GM23248 (cell line): Measurements from ENCODE around the gene SCYL3. TPM values are rescaled to one million over a fixed set of nuclear protein-coding genes. Genes with fewer than 3 reads are reported as not detected.

Source experiments
- DNase-seq: peaks from one replicate; pipeline ENCODE4 v3.0.0-alpha.2; 2015
- H2AFZ ChIP-seq: fragments of 200-600 bp; sonication (generic); 2 replicates; pipeline ENCODE4 v1.6.1; 2016; ENCODE audit warnings: antibody characterized with exemption
- H3F3A ChIP-seq: fragments of 200-600 bp; sonication (generic); 2 replicates; pipeline ENCODE4 v1.6.1; 2016; ENCODE audit warnings: mild to moderate bottlenecking, antibody characterized with exemption, mixed run types; ENCODE audit not compliant: insufficient read depth
- H3K27ac ChIP-seq: fragments of 200-600 bp; sonication (generic); 2 replicates; pipeline ENCODE4 v1.5.1; 2016; ENCODE audit warnings: mild to moderate bottlenecking
- H3K27me3 ChIP-seq: fragments of 200-600 bp; sonication (generic); replicated peaks from 2 replicates; pipeline ENCODE4 v1.6.1; 2016; ENCODE audit warnings: mild to moderate bottlenecking; ENCODE audit not compliant: insufficient read depth
- H3K36me3 ChIP-seq: fragments of 200-600 bp; sonication (generic); 2 replicates; pipeline ENCODE4 v1.6.1; 2016; ENCODE audit warnings: low read depth, mild to moderate bottlenecking
- H3K4me1 ChIP-seq: fragments of 200-600 bp; sonication (generic); 2 replicates; pipeline ENCODE4 v1.6.1; 2016; ENCODE audit warnings: mild to moderate bottlenecking; ENCODE audit not compliant: insufficient read depth
- H3K4me2 ChIP-seq: fragments of 200-600 bp; sonication (generic); one replicate; pipeline ENCODE4 v1.6.1; 2016; ENCODE audit warnings: mild to moderate bottlenecking; ENCODE audit not compliant: unreplicated experiment
- H3K4me3 ChIP-seq: fragments of 200-600 bp; sonication (generic); 2 replicates; pipeline ENCODE4 v1.5.1; 2016; ENCODE audit warnings: mild to moderate bottlenecking
- H3K79me2 ChIP-seq: fragments of 200-600 bp; sonication (generic); 2 replicates; pipeline ENCODE4 v1.6.1; 2016; ENCODE audit warnings: mild to moderate bottlenecking; ENCODE audit not compliant: insufficient read depth
- H3K9ac ChIP-seq: fragments of 200-600 bp; sonication (generic); 2 replicates; pipeline ENCODE4 v1.6.1; 2016; ENCODE audit warnings: mild to moderate bottlenecking
- H3K9me2 ChIP-seq: fragments of 200-600 bp; sonication (generic); 2 replicates; pipeline ENCODE4 v1.6.1; 2016; ENCODE audit warnings: mixed run types, mild to moderate bottlenecking, moderate library complexity; ENCODE audit not compliant: insufficient read depth
- H3K9me3 ChIP-seq: fragments of 200-600 bp; sonication (generic); one replicate; pipeline ENCODE4 v1.6.1; 2017; ENCODE audit warnings: low read depth
- H4K20me1 ChIP-seq: fragments of 200-600 bp; sonication (generic); 2 replicates; pipeline ENCODE4 v1.6.0; 2016; ENCODE audit not compliant: insufficient read depth
- EZH2 ChIP-seq: fragments of 200-600 bp; sonication (generic); IDR thresholded peaks from 2 replicates; pipeline ENCODE4 v1.6.1; 2018; ENCODE audit warnings: antibody characterized with exemption, mild to moderate bottlenecking; ENCODE audit not compliant: insufficient read depth, poor library complexity, severe bottlenecking
- EZH2phosphoT487 ChIP-seq: fragments of 200-600 bp; sonication (generic); IDR thresholded peaks from 2 replicates; pipeline ENCODE4 v1.6.1; 2018; ENCODE audit warnings: antibody characterized with exemption, moderate library complexity, mild to moderate bottlenecking, low read depth; ENCODE audit not compliant: insufficient read depth
- WGBS, 2 experiments: methylation state at CpG; one replicate each; pipeline ENCODE4 v1.1.6; 2015 to 2017; ENCODE audit warnings: low lambda C conversion rate in 2 of 2, low coverage in 1 of 2; ENCODE audit errors: missing lambda C conversion rate in 2 of 2; 5-methylcytosine and 5-hydroxymethylcytosine counted together
- in situ Hi-C: fragments of 300-500 bp; cut with MboI; formaldehyde crosslinking; loops from 2 replicates; pipeline ENCODE4 v1.15.0; 2020
- polyA plus RNA-seq: library from polyadenylated mRNA; unstranded; fragments of >200 nt; fragmentation: Nextera tagmentation; extraction: Ambion mirVana; gene quantifications from 2 replicates; pipeline ENCODE4 v1.2.1, GENCODE V29; 2016
- total RNA-seq: library from RNA; depleted of rRNA; stranded (reverse); fragments of >200 nt; shearing (Covaris generic); gene quantifications from 2 replicates; pipeline ENCODE4 v1.2.3, GENCODE V29; 2014

SCYL3 gene
- total and polyA plus RNA-seq, 2 experiments from 2014 or later = 5.8 to 7.6 TPM

DNA sequence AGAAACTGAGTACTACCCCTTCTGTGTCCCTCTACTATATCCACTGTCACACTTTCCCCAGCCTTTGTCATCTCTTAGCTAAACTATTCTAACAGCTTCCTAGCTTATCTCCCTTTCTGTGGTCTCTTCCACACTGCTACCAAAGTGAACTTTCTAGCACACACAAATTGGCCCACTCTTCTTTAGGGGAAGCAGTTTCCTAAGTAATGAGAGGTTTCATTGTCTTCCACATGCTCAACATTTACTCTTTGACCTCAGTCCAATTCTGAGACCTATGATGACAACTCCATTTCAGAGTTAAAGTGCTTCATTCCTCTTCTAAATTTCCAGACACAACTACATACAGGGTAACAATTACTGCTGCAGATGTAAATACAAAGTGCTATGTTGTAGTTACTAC is 32.9 kb downstream of the SCYL3 start:
- TF ChIP-seq EZH2 (no peak), EZH2phosphoT487 (no peak)
- in situ Hi-C loops = no loop called here

DNA sequence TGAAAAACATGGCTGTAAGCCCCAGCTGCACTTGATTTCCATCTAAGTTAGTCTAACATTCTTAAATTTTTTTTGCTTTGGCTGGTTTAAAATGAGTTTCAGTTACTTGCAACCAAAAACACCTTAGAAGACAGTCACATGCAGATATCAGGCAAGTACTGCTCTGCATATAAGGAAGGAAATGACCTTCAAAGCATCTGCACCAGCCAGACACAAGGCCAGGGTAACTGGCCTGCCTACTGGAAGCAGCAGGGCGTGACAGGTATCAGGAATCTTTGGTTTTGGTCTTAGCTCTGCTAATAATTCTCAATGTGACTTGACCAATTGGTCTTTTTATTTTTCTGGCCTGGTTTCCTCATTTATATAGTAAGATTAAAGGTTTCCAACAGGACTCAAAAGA is 33.5 kb downstream of the SCYL3 start:
- in situ Hi-C loops = no loop called here
- Histone ChIP-seq H4K20me1 (no peaks in the 10 kb centered on the region), H3K4me1 (no peaks in the 10 kb centered on the region), H2AFZ (no peak overlapping the region), H3K36me3 (peaks cover 65% of the 10 kb centered on the region), H3K79me2 (no peaks in the 10 kb centered on the region), H3K4me2 (no peak overlapping the region), H3K27ac (no peak overlapping the region), H3F3A (no peaks in the 10 kb centered on the region), H3K9me2 (no peaks in the 10 kb centered on the region), H3K27me3 (no peaks in the 10 kb centered on the region), H3K4me3 (no peak overlapping the region), H3K9ac (no peak overlapping the region), H3K9me3 (no peaks in the 10 kb centered on the region)
- no peak for DNase-seq
- TF ChIP-seq EZH2 (no peak), EZH2phosphoT487 (no peak)
- WGBS, 2 experiments = 95 to 96% methylated on average over 1 of the region's 1 CpG

More for the DNA sequence above, 32.9 kb downstream of the SCYL3 start:
- Histone ChIP-seq H3K9ac (no peak overlapping the region), H3K9me3 (no peaks in the 10 kb centered on the region), H2AFZ (no peak overlapping the region), H3K4me1 (no peaks in the 10 kb centered on the region), H3K27me3 (no peaks in the 10 kb centered on the region), H4K20me1 (no peaks in the 10 kb centered on the region), H3K36me3 (peaks cover 65% of the 10 kb centered on the region), H3K27ac (no peak overlapping the region), H3K9me2 (no peaks in the 10 kb centered on the region), H3K4me3 (no peak overlapping the region), H3F3A (no peaks in the 10 kb centered on the region), H3K79me2 (no peaks in the 10 kb centered on the region), H3K4me2 (no peak overlapping the region)
- DNase-seq = no peak

DNA sequence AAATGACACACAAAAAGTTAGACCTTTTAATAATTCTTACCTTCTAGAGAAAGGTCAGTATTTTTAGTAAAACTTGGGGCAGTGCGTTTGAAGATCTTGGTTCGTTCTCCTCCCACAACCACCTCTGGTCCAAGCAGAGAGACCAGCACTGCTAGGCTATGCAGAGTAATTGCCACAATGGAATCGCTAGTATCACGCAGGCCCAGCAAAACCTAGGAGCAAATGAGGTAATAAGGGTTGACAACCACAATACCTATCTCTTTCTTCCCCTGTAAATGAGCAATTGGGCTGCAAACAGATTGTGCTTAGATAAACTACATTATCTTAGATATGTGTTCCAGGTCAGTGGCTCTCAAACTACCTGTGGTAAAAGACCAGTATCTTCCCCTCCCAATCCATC is 34.7 kb downstream of the SCYL3 start:
- Histone ChIP-seq H3K27me3 (no peaks in the 10 kb centered on the region), H3K79me2 (no peaks in the 10 kb centered on the region), H3K9me2 (no peaks in the 10 kb centered on the region), H3K4me1 (no peaks in the 10 kb centered on the region), H3K36me3 (peaks cover 75% of the 10 kb centered on the region), H3K4me2 (no peak overlapping the region), H3F3A (no peaks in the 10 kb centered on the region), H3K4me3 (no peak overlapping the region), H3K9ac (no peak overlapping the region), H4K20me1 (no peaks in the 10 kb centered on the region), H2AFZ (no peak overlapping the region), H3K27ac (no peak overlapping the region), H3K9me3 (no peaks in the 10 kb centered on the region)
- in situ Hi-C loops = no loop called here
- no peak for DNase-seq
- TF ChIP-seq EZH2phosphoT487 (no peak), EZH2 (no peak)
- 94 to 97% methylated on average over 4 of the region's 4 CpGs for WGBS, 2 experiments

DNA sequence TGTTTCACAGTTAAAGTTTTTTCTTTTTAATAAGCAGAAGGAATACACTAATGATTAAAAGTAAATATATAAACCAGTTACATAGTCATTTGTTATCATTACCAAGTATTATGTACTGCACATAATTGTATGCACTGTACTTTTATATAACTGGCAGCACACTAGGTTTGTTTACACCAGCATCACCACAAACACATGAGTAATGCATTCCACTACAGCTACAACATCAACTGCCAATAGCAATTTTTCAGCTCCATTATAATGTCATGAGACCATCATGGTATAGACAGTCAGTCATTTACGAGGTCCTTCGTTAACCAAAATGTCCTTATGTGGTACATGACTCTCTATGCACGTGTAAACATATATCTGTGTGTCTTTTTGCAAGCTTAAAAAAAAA is 35.2 kb downstream of the SCYL3 start:
- peak; percentile 29 for DNase-seq
- H3K9ac ChIP-seq = no peak overlapping the region
- no peaks in the 10 kb centered on the region for H4K20me1 ChIP-seq
- no peaks in the 10 kb centered on the region for H3K79me2 ChIP-seq
- H3K4me1 ChIP-seq = no peaks in the 10 kb centered on the region
- TF ChIP-seq EZH2 (no peak), EZH2phosphoT487 (no peak)
- H3K4me3 ChIP-seq = no peak overlapping the region
- no peak overlapping the region for H3K4me2 ChIP-seq
- H3F3A ChIP-seq = no peaks in the 10 kb centered on the region
- H3K9me2 ChIP-seq = no peaks in the 10 kb centered on the region
- in situ Hi-C loops = no loop called here
- 73 to 79% methylated on average over 3 of the region's 3 CpGs for WGBS, 2 experiments
- peaks cover 75% of the 10 kb centered on the region for H3K36me3 ChIP-seq
- no peaks in the 10 kb centered on the region for H3K27me3 ChIP-seq
- no peak overlapping the region for H3K27ac ChIP-seq
- no peak overlapping the region for H2AFZ ChIP-seq
- H3K9me3 ChIP-seq = no peaks in the 10 kb centered on the region

DNA sequence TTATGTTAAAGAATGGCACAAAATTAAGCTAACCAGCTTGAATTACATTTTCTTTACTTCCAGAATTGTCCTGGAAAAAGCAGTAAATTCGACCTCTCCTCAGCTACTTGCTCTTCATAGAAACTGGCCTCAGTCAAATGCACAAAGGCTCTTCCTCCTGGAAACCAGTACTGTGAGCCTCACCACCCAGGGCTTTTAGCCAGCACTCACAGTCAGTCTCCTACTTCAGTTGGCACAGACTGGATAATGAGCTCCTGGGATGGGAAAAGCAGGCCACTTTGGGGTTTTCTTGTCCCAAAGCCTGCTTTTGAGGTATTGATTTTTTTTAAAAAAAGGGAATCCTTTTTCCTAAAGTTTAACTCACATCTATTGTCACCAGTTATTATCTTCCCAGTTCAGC is 40.4 kb downstream of the SCYL3 start:
- WGBS, 2 experiments = 88 to 100% methylated on average over 1 of the region's 1 CpG
- Histone ChIP-seq H3K27me3 (no peaks in the 10 kb centered on the region), H3F3A (no peaks in the 10 kb centered on the region), H3K4me3 (no peak overlapping the region), H3K9me2 (no peaks in the 10 kb centered on the region), H2AFZ (no peak overlapping the region), H3K9me3 (no peaks in the 10 kb centered on the region), H3K4me1 (no peaks in the 10 kb centered on the region), H3K4me2 (no peak overlapping the region), H3K79me2 (no peaks in the 10 kb centered on the region), H4K20me1 (no peaks in the 10 kb centered on the region), H3K36me3 (peaks cover 52% of the 10 kb centered on the region), H3K27ac (no peak overlapping the region), H3K9ac (no peak overlapping the region)
- TF ChIP-seq EZH2 = no peak
- no peak for TF ChIP-seq EZH2phosphoT487
- in situ Hi-C loops = no loop called here
- DNase-seq = no peak
